OCI-LY7 (cell line): ENCODE data around the gene CNTN4.

Source experiments
- CTCF ChIP-seq: fragments of 200-600 bp; sonication (generic); conservative IDR thresholded peaks from 2 replicates; pipeline ENCODE4 v1.5.1; 2014; ENCODE audit warnings: mild to moderate bottlenecking, antibody characterized with exemption, low read length, moderate library complexity, mixed read lengths
- EZH2phosphoT487 ChIP-seq: fragments of 200-600 bp; sonication (generic); IDR thresholded peaks from 2 replicates; pipeline ENCODE4 v1.6.1; 2018; ENCODE audit warnings: low read depth, borderline replicate concordance, mild to moderate bottlenecking, mixed run types, antibody characterized with exemption, low read length, moderate library complexity, mixed read lengths

- no peak for TF ChIP-seq CTCF
- no peak for TF ChIP-seq EZH2phosphoT487
Measured at GRCh38 chr3:2375376-2375775, 276.7 kb downstream of the CNTN4 start.
